ENCODE results near the gene RBBP6.
"Not testable (repeated sequence)": the region's sequence is repeated elsewhere in the genome, so short reads cannot be mapped to it uniquely, and the experiment has no call there.

Gene RBBP6

GRCh38 chr16:24539295-24539849 is at the start of gene RBBP6:
Gene RBBP6, plus strand, starts transcription at chr16:24539566. Its CDS starts 1,061 bp downstream, at chr16:24540627.
- DNase-seq (ENCODE audit: low read depth): peak; percentile 97
- TF ChIP-seq CTCF (conservative IDR thresholded peaks at IDR 0.05; ENCODE audit: low read length): no peak; the same call in 1 of the 2 replicates
- peak within 1 kb of the TSS; percentile 93 for H3K4me3 ChIP-seq (ENCODE audit: low read length)

- no peak for DNase-seq (ENCODE audit: low read depth)
- no peak overlapping the region for H3K4me3 ChIP-seq (ENCODE audit: low read length)
- TF ChIP-seq CTCF (conservative IDR thresholded peaks at IDR 0.05; ENCODE audit: low read length): no peak
Observed at GRCh38 chr16:24490866-24491265, 48.5 kb upstream of the RBBP6 start.

- no peak overlapping the region for H3K4me3 ChIP-seq (ENCODE audit: low read length)
- DNase-seq (ENCODE audit: low read depth): no peak
- TF ChIP-seq CTCF (conservative IDR thresholded peaks at IDR 0.05; ENCODE audit: low read length): no peak
Observed at GRCh38 chr16:24491731-24492130, 47.6 kb upstream of the RBBP6 start.

- no peak for TF ChIP-seq CTCF (conservative IDR thresholded peaks at IDR 0.05; ENCODE audit: low read length)
- DNase-seq (ENCODE audit: low read depth): no peak
- H3K4me3 ChIP-seq (ENCODE audit: low read length): no peak overlapping the region
Observed at GRCh38 chr16:24493821-24494220, 45.5 kb upstream of the RBBP6 start.

- not testable (repeated sequence) for H3K4me3 ChIP-seq (ENCODE audit: low read length); DNase-seq (ENCODE audit: low read depth)
Observed at GRCh38 chr16:24495207-24495606, 44.2 kb upstream of the RBBP6 start.

- peak; percentile 46 for DNase-seq (ENCODE audit: low read depth)
- TF ChIP-seq CTCF (conservative IDR thresholded peaks at IDR 0.05; ENCODE audit: low read length): no peak
- no peak overlapping the region for H3K4me3 ChIP-seq (ENCODE audit: low read length)
Observed at GRCh38 chr16:24497440-24497839, 41.9 kb upstream of the RBBP6 start.

GRCh38 chr16:24499193-24499814 is 40.1 kb upstream of the RBBP6 start:
- peak; percentile 46 for TF ChIP-seq CTCF (conservative IDR thresholded peaks at IDR 0.05; ENCODE audit: low read length)
- peak; percentile 16 for DNase-seq (ENCODE audit: low read depth)
- no peak overlapping the region for H3K4me3 ChIP-seq (ENCODE audit: low read length)

Measured in AG10803 (cell line).